Memory B cell (primary cell): Measurements from ENCODE around the gene DAZAP1.

Experiments used
- ATAC-seq: fragments of 150-1000 bp; cut with Tn5 transposase; 2 replicates; pipeline ENCODE4 v1.10.0; 2021; ENCODE audit warnings: low read depth, mild to moderate bottlenecking, moderate library complexity
- DNase-seq, 2 donors: peaks; one replicate each; pipeline ENCODE4 v3.0.0; 2022; ENCODE audit warnings: low spot score in 2 of 2
- H3K27ac Mint-ChIP-seq: one replicate; pipeline ENCODE4 v1.8.0; 2022; ENCODE audit warnings: mild to moderate bottlenecking, moderate library complexity, mixed read lengths
- H3K27me3 Mint-ChIP-seq: one replicate; pipeline ENCODE4 v1.8.0; 2022; ENCODE audit warnings: mixed read lengths
- H3K36me3 Mint-ChIP-seq: one replicate; pipeline ENCODE4 v1.8.0; 2022; ENCODE audit warnings: mild to moderate bottlenecking, mixed read lengths
- H3K4me1 Mint-ChIP-seq: one replicate; pipeline ENCODE4 v1.8.0; 2022; ENCODE audit warnings: mixed read lengths
- H3K4me3 Mint-ChIP-seq: one replicate; pipeline ENCODE4 v1.8.0; 2022; ENCODE audit warnings: mild to moderate bottlenecking, moderate library complexity, mixed read lengths
- H3K9me3 Mint-ChIP-seq: one replicate; pipeline ENCODE4 v1.8.0; 2022; ENCODE audit warnings: mixed read lengths

DAZAP1 gene

GRCh38 chr19:1451916-1452801 is 44.8 kb downstream of the DAZAP1 start:
- Mint-ChIP-seq H3K27me3 (peaks cover 37% of the 10 kb centered on the region), H3K36me3 (peaks cover 4% of the 10 kb centered on the region), H3K9me3 (no peaks in the 10 kb centered on the region), H3K4me1 (peaks cover 25% of the 10 kb centered on the region), H3K27ac (no peak overlapping the region), H3K4me3 (no peak overlapping the region)
- DNase-seq (no peak), ATAC-seq (no peak)

GRCh38 chr19:1452802-1453524 is 45.6 kb downstream of the DAZAP1 start:
- Mint-ChIP-seq H3K27ac (no peak overlapping the region), H3K4me3 (peak overlapping the region; percentile 8), H3K4me1 (peaks cover 25% of the 10 kb centered on the region), H3K27me3 (peaks cover 30% of the 10 kb centered on the region), H3K36me3 (peaks cover 4% of the 10 kb centered on the region), H3K9me3 (no peaks in the 10 kb centered on the region)
- DNase-seq (no peak), ATAC-seq (no peak)

GRCh38 chr19:1453525-1454364 is 46.4 kb downstream of the DAZAP1 start:
- Mint-ChIP-seq H3K4me1 (peaks cover 25% of the 10 kb centered on the region), H3K9me3 (no peaks in the 10 kb centered on the region), H3K36me3 (peaks cover 4% of the 10 kb centered on the region), H3K4me3 (no peak overlapping the region), H3K27me3 (peaks cover 29% of the 10 kb centered on the region), H3K27ac (no peak overlapping the region)
- no peak for DNase-seq
- ATAC-seq: no peak

- Mint-ChIP-seq H3K4me3 (peak overlapping the region; percentile 51), H3K27ac (peak overlapping the region; percentile 76), H3K36me3 (peaks cover 8% of the 10 kb centered on the region), H3K27me3 (peaks cover 27% of the 10 kb centered on the region), H3K4me1 (peaks cover 23% of the 10 kb centered on the region), H3K9me3 (no peaks in the 10 kb centered on the region)
- DNase-seq (no peak), ATAC-seq (peak; percentile 58)
Observed at GRCh38 chr19:1455002-1455335, 47.6 kb downstream of the DAZAP1 start.

- no peaks in the 10 kb centered on the region for H3K9me3 Mint-ChIP-seq
- no peak for DNase-seq
- H3K4me3 Mint-ChIP-seq: peak overlapping the region; percentile 66
- peaks cover 8% of the 10 kb centered on the region for H3K36me3 Mint-ChIP-seq
- H3K27ac Mint-ChIP-seq: peak overlapping the region; percentile 76
- ATAC-seq: peak; percentile 62
- H3K4me1 Mint-ChIP-seq: peaks cover 23% of the 10 kb centered on the region
- H3K27me3 Mint-ChIP-seq: peaks cover 27% of the 10 kb centered on the region
Observed at GRCh38 chr19:1455336-1456120, 48.1 kb downstream of the DAZAP1 start.

GRCh38 chr19:1456121-1456900 is 48.9 kb downstream of the DAZAP1 start:
- ATAC-seq: no peak
- DNase-seq: no peak
- Mint-ChIP-seq H3K4me3 (no peak overlapping the region), H3K36me3 (peaks cover 8% of the 10 kb centered on the region), H3K4me1 (peaks cover 17% of the 10 kb centered on the region), H3K9me3 (no peaks in the 10 kb centered on the region), H3K27ac (peak overlapping the region; percentile 76), H3K27me3 (peaks cover 21% of the 10 kb centered on the region)

GRCh38 chr19:1457031-1457739 is 49.8 kb downstream of the DAZAP1 start:
- Mint-ChIP-seq H3K4me3 (no peak overlapping the region), H3K9me3 (no peaks in the 10 kb centered on the region), H3K36me3 (peaks cover 8% of the 10 kb centered on the region), H3K4me1 (peaks cover 17% of the 10 kb centered on the region), H3K27me3 (peaks cover 18% of the 10 kb centered on the region), H3K27ac (no peak overlapping the region)
- ATAC-seq (no peak), DNase-seq (no peak)

- ATAC-seq: no peak
- H3K36me3 Mint-ChIP-seq: peaks cover 8% of the 10 kb centered on the region
- no peak for DNase-seq
Observed at GRCh38 chr19:1457892-1458291, 50.5 kb downstream of the DAZAP1 start.

GRCh38 chr19:1459479-1459878 is 52.1 kb downstream of the DAZAP1 start:
- H3K4me3 Mint-ChIP-seq: no peak overlapping the region
- H3K36me3 Mint-ChIP-seq: peaks cover 8% of the 10 kb centered on the region
- H3K9me3 Mint-ChIP-seq: no peaks in the 10 kb centered on the region
- no peak overlapping the region for H3K27ac Mint-ChIP-seq
- peaks cover 14% of the 10 kb centered on the region for H3K4me1 Mint-ChIP-seq
- DNase-seq: no peak
- peaks cover 8% of the 10 kb centered on the region for H3K27me3 Mint-ChIP-seq
- no peak for ATAC-seq

More at GRCh38 chr19:1457892-1458291, 50.5 kb downstream of the DAZAP1 start:
- Mint-ChIP-seq H3K4me1 (peaks cover 17% of the 10 kb centered on the region), H3K27me3 (peaks cover 16% of the 10 kb centered on the region), H3K27ac (no peak overlapping the region), H3K4me3 (no peak overlapping the region), H3K9me3 (no peaks in the 10 kb centered on the region)

GRCh38 chr19:1460033-1460995 is 52.9 kb downstream of the DAZAP1 start:
- ATAC-seq (no peak), DNase-seq (no peak)
- Mint-ChIP-seq H3K4me3 (no peak overlapping the region), H3K4me1 (peaks cover 9% of the 10 kb centered on the region), H3K9me3 (no peaks in the 10 kb centered on the region), H3K27me3 (peaks cover 8% of the 10 kb centered on the region), H3K27ac (no peak overlapping the region), H3K36me3 (peaks cover 6% of the 10 kb centered on the region)

- Mint-ChIP-seq H3K36me3 (peaks cover 3% of the 10 kb centered on the region), H3K4me3 (no peak overlapping the region), H3K4me1 (peaks cover 4% of the 10 kb centered on the region), H3K27me3 (peaks cover 4% of the 10 kb centered on the region), H3K9me3 (no peaks in the 10 kb centered on the region), H3K27ac (no peak overlapping the region)
- DNase-seq (no peak), ATAC-seq (no peak)
Observed at GRCh38 chr19:1461862-1462261, 54.5 kb downstream of the DAZAP1 start.
